Fibroblast of lung (primary cell): Measurements from ENCODE around the gene MYADML2. TPM values are rescaled to one million over a fixed set of nuclear protein-coding genes. Genes with fewer than 3 reads are reported as not detected.

Experiments
- DNase-seq, 2 donors: peaks; one replicate each; pipeline versions ENCODE4 v3.0.0 to v3.0.0-alpha.2; 2010; ENCODE audit warnings: low read depth in 2 of 2
- H2AFZ ChIP-seq: 2 replicates; pipeline ENCODE4 v1.5.1; 2012; ENCODE audit warnings: low read length, control low read depth, inconsistent platforms
- H3K27ac ChIP-seq: 2 replicates; pipeline ENCODE4 v1.5.1; 2011; ENCODE audit warnings: low read length, control low read depth; ENCODE audit not compliant: insufficient read depth
- H3K27me3 ChIP-seq: 2 replicates; pipeline ENCODE4 v1.5.1; 2011; ENCODE audit warnings: mild to moderate bottlenecking, low read length; ENCODE audit not compliant: control insufficient read depth, insufficient read depth
- H3K36me3 ChIP-seq: 2 replicates; pipeline ENCODE4 v1.5.1; 2011; ENCODE audit warnings: low read length; ENCODE audit not compliant: control insufficient read depth, insufficient read depth
- H3K4me1 ChIP-seq: 2 replicates; pipeline ENCODE4 v1.5.1; 2011; ENCODE audit warnings: low read length; ENCODE audit not compliant: control insufficient read depth, insufficient read depth; ENCODE audit errors: extremely low read depth
- H3K4me2 ChIP-seq: 2 replicates; pipeline ENCODE4 v1.5.1; 2011; ENCODE audit warnings: low read length, control low read depth; ENCODE audit not compliant: insufficient read depth; ENCODE audit errors: extremely low read depth
- H3K4me3 ChIP-seq, 4 experiments: fragments of 200-600 bp in 1 of 4; sonication (generic) in 1 of 4; replicated peaks in 1 of 4; 2 replicates each; pipeline ENCODE4 v1.5.1; 2011 to 2016; ENCODE audit warnings: low read length in 4 of 4, low read depth in 3 of 4, mild to moderate bottlenecking in 3 of 4, control low read depth in 2 of 4, inconsistent platforms in 1 of 4, mixed read lengths in 1 of 4; ENCODE audit not compliant: insufficient read depth in 1 of 4; ENCODE audit errors: control extremely low read depth in 1 of 4
- H3K79me2 ChIP-seq: 2 replicates; pipeline ENCODE4 v1.5.1; 2012; ENCODE audit warnings: mild to moderate bottlenecking, low read length, inconsistent platforms; ENCODE audit not compliant: control insufficient read depth, insufficient read depth
- H3K9ac ChIP-seq: 2 replicates; pipeline ENCODE4 v1.5.1; 2011; ENCODE audit warnings: mild to moderate bottlenecking, low read length, control low read depth; ENCODE audit not compliant: insufficient read depth
- H3K9me3 ChIP-seq: 2 replicates; pipeline ENCODE4 v1.5.1; 2012; ENCODE audit warnings: low read depth, low read length; ENCODE audit not compliant: control insufficient read depth, insufficient read depth
- H4K20me1 ChIP-seq: 2 replicates; pipeline ENCODE4 v1.5.1; 2011; ENCODE audit warnings: low read length; ENCODE audit not compliant: control insufficient read depth, insufficient read depth; ENCODE audit errors: extremely low read depth
- CTCF ChIP-seq, 2 donors: IDR thresholded peaks in 1 of 2; conservative IDR thresholded peaks in 1 of 2; 1 replicate in 1 of 2; 2 replicates in 1 of 2; pipeline ENCODE4 v1.5.1; 2011 to 2012; ENCODE audit warnings: low read length in 2 of 2, control low read depth in 1 of 2, inconsistent platforms in 1 of 2, low read depth in 1 of 2, mild to moderate bottlenecking in 1 of 2
- EZH2 ChIP-seq: IDR thresholded peaks from 2 replicates; pipeline ENCODE4 v1.5.1; 2012; ENCODE audit warnings: low read length, control low read depth, mild to moderate bottlenecking; ENCODE audit errors: missing control alignments
- polyA plus RNA-seq, 2 donors: library from polyadenylated mRNA; depleted of rRNA in 1 of 2; stranded (reverse) in 1 of 2; unstranded in 1 of 2; fragments of >200 nt; gene quantifications; 2 replicates each; pipeline ENCODE4 v1.2.1, GENCODE V29; 2011 to 2012; ENCODE audit warnings: missing spikeins in 1 of 2
- total RNA-seq: library from RNA; depleted of rRNA; stranded (reverse); fragments of >200 nt; gene quantifications from 2 replicates; pipeline ENCODE4 v1.2.1, GENCODE V29; 2014

MYADML2 gene
- total and polyA plus RNA-seq, 2 donors (not counting 1 experiment from before 2014, with no cell fraction given): not detected

- Histone ChIP-seq H3K4me1 (peaks cover 5% of the 10 kb centered on the region), H3K36me3 (peaks cover 29% of the 10 kb centered on the region), H3K4me3 (no peak overlapping the region), H4K20me1 (no peaks in the 10 kb centered on the region), H3K9me3 (no peaks in the 10 kb centered on the region), H3K79me2 (peaks cover 4% of the 10 kb centered on the region), H2AFZ (no peak overlapping the region), H3K27me3 (no peaks in the 10 kb centered on the region), H3K9ac (no peak overlapping the region), H3K4me2 (no peak overlapping the region), H3K27ac (no peak overlapping the region)
- TF ChIP-seq CTCF (conservative IDR thresholded peaks at IDR 0.05 in 1 of 2, IDR thresholded peaks at IDR 0.05 in 1 of 2; ENCODE audit: low read depth in 1 of 2, low read length in 2 of 2) (no peak), EZH2 (no peak)
- DNase-seq: no peak
Observed at GRCh38 chr17:81907219-81908145, 39.6 kb downstream of the MYADML2 start.

- no peak overlapping the region for H3K4me2 ChIP-seq
- H3K4me1 ChIP-seq: peaks cover 5% of the 10 kb centered on the region
- H3K36me3 ChIP-seq: peaks cover 26% of the 10 kb centered on the region
- no peak for DNase-seq
- H3K27me3 ChIP-seq: no peaks in the 10 kb centered on the region
- H3K9me3 ChIP-seq: no peaks in the 10 kb centered on the region
- no peaks in the 10 kb centered on the region for H4K20me1 ChIP-seq
- no peak overlapping the region for H2AFZ ChIP-seq
- H3K79me2 ChIP-seq: peaks cover 4% of the 10 kb centered on the region
- no peak overlapping the region for H3K9ac ChIP-seq
- no peak overlapping the region for H3K27ac ChIP-seq
- TF ChIP-seq EZH2 (no peak), CTCF (conservative IDR thresholded peaks at IDR 0.05 in 1 of 2, IDR thresholded peaks at IDR 0.05 in 1 of 2; ENCODE audit: low read depth in 1 of 2, low read length in 2 of 2) (no peak)
- H3K4me3 ChIP-seq: no peak overlapping the region
Observed at GRCh38 chr17:81906476-81907218, 40.4 kb downstream of the MYADML2 start.

- Histone ChIP-seq H3K4me2 (no peak overlapping the region), H3K9ac (no peak overlapping the region), H3K4me3 (no peak overlapping the region), H3K9me3 (no peaks in the 10 kb centered on the region), H3K4me1 (peaks cover 5% of the 10 kb centered on the region), H3K27ac (no peak overlapping the region), H3K36me3 (peaks cover 26% of the 10 kb centered on the region), H2AFZ (no peak overlapping the region), H4K20me1 (no peaks in the 10 kb centered on the region), H3K79me2 (peaks cover 4% of the 10 kb centered on the region), H3K27me3 (no peaks in the 10 kb centered on the region)
- no peak for DNase-seq
- TF ChIP-seq EZH2 (no peak), CTCF (conservative IDR thresholded peaks at IDR 0.05 in 1 of 2, IDR thresholded peaks at IDR 0.05 in 1 of 2; ENCODE audit: low read depth in 1 of 2, low read length in 2 of 2) (no peak)
Observed at GRCh38 chr17:81905993-81906392, 41.0 kb downstream of the MYADML2 start.
